HG03520 (cell line): Measurements from ENCODE around the gene ZNF277.
"Not testable (repeated sequence)": the region's sequence is repeated elsewhere in the genome, so short reads cannot be mapped to it uniquely, and the experiment has no call there.

Experiments
- ATAC-seq: cut with Tn5 transposase; IDR thresholded peaks from one replicate; pipeline ENCODE4 v1.9.1; 2021; ENCODE audit warnings: mild to moderate bottlenecking, moderate library complexity; ENCODE audit not compliant: unreplicated experiment

ZNF277 gene

DNA sequence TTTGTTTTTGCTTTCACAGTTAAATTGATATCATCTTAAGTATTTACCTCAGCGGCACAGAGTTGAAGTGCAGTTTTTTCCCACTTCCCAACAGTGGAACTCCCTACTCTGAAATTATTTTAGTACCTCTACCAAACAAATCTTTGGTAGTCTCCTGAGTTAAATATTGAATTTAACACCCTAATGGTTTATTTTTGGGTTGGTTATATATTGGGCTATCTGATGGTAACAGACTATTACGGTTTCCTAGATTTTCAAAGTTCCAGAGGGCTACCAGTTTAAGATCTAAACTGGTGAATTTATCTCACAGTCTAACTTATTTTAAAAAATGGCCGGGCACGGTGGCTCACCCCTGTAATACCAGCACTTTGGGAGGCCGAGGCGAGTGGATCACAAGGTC lies 1.3 kb downstream of the ZNF277 start:
- no peak for ATAC-seq

DNA sequence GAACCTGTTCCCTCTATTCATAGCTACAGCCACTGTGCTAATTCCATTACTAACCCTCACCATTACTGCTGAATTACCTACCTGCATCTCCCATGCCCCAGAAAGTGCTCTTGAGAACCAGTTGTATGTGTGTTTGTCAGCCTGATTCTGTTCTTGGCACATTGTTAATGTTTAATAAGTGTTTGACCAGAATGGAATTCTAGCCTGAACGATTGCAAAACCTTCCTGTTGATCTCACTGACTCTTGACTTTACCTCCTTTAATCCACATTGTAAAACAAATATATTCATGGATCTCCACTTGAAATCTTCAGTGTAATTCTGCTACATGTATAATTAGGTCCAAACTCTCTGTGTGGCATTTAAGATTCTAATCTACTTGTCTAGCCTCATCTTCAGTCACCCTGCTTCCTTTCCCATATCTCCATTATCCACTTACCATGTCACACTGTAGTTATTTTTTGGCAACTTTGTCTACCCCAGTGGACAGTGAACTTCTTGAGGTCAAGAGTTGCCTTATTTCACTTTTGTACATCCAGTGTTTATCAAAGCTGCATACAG lies 4.9 kb downstream of the ZNF277 start:
- ATAC-seq = no peak

DNA sequence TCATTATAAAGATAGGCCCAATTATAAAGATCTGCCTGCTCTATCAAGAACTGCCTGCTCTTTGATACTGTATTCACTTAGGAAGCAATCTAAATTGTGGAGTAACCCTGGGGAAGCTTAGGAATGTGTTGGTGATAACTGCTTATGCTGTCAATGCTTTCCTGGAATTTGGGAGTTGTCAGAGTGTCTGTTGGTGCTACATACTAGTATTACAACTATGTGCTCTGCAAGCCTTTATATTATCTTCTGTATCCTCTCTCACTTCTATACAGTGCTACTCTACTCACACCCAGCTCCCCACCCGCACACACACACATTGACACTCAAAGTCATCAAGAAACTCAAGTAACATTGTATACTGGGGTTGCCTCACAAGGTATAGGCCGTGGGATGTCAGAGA lies 6.1 kb downstream of the ZNF277 start:
- no peak for ATAC-seq

DNA sequence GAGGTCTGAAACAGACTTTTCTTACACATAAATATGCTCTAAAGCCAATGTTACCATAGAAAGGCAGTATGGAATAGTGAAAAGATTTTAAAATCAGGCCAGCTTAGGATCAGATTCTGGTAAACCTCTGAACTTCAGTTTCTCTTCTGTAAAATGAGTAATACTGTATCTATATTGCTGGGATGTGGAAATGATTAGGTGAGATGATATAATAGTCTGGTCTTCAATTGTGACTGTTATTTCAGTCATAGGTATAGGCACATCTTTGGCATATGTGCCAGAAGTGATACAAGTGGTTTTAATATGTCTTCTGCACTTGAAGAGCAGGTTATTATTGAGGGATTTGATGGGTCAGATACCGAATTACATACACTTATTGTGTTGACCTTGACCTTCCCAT lies 7.2 kb downstream of the ZNF277 start:
- ATAC-seq = no peak

DNA sequence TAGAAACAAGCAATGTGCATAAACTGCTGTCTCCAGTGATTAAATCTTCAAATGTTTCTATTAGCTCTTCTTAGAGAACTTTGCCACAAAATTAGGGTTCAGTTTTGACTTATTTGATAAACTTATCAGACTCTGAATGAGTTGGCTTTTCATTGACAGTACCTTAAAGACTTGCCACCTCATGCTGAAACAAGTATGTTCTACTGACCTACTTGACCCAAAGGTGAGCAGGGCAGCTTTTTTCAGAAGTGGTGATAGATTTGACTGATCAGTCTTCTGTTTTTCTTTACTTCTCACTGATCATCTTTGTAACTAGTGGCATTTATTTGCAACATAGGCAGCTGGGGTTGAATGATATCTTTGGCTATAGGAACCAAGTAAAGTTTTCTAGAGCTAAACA lies 7.8 kb downstream of the ZNF277 start:
- no peak for ATAC-seq

- ATAC-seq = no peak
Measured at GRCh38 chr7:112214883-112215282, 8.4 kb downstream of the ZNF277 start.

GRCh38 chr7:112215787-112216186 lies 9.3 kb downstream of the ZNF277 start:
- no peak for ATAC-seq

GRCh38 chr7:112220877-112221434 lies 14.5 kb downstream of the ZNF277 start:
- ATAC-seq = no peak

GRCh38 chr7:112223310-112223709 lies 16.8 kb downstream of the ZNF277 start:
- no peak for ATAC-seq

- no peak for ATAC-seq
Measured at GRCh38 chr7:112224186-112224585, 17.7 kb downstream of the ZNF277 start.

DNA sequence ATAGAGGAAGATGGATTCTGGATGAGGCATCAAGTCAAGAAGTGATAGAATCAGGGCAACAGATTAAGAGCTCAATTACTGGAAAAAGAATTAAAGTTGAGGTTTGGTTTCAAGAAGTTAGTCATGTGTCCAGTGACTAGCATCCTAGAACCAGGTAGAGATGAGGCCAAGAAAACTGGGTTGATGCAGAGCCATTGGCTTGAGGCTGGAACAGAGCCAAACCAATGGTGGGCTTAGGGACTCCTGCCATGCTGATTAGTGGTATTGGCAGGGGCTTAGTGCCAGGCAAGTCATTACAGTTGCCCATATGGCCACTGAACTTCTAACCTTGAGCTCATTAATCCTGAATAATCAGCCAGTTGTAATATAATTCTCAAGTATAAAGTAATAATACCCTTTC lies 18.5 kb downstream of the ZNF277 start:
- no peak for ATAC-seq

DNA sequence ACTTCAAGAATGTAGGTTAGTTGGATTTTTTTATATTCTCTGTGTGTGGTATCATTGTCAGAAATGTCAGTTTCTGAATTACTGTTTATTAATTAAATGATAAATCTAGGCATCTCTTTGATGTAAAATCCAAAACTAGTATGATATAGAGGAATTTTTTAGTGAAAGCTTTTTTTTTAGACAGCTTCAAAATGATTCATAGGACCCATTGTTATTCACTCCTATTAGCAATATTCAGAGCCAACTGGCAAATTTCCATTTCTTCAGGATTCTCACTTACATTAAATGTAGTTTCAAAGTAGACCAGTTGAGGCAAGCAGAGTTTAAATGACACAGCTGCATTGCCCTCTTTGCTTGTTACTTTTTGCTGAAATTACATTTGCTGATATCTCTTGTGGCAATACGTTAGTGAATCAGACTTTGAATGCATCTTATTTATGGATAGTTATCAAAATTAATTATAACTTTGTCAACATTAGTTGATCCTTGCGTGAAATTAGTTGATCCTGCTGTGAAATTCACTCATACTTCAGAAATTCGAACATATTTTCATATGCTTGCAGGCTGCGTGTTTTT lies 20.3 kb downstream of the ZNF277 start:
- no peak for ATAC-seq

DNA sequence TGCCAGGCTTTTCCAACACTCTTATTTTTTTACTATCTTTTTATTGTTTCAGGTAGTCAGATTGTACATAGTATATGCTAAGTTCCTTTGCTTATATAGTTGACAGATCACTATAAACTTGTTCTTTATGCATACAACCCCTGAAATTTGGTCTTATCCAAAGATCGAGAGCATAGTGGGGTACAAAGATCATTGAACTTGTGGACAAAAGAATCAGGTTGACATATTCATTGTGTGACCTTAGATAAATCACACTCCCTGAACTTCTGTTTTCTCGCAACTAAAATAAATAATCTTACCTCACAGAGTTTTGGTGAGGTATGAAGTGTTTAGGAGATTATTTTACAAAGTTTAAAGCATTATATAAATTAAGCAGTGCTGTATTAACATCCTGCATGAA lies 22.1 kb downstream of the ZNF277 start:
- no peak for ATAC-seq

DNA sequence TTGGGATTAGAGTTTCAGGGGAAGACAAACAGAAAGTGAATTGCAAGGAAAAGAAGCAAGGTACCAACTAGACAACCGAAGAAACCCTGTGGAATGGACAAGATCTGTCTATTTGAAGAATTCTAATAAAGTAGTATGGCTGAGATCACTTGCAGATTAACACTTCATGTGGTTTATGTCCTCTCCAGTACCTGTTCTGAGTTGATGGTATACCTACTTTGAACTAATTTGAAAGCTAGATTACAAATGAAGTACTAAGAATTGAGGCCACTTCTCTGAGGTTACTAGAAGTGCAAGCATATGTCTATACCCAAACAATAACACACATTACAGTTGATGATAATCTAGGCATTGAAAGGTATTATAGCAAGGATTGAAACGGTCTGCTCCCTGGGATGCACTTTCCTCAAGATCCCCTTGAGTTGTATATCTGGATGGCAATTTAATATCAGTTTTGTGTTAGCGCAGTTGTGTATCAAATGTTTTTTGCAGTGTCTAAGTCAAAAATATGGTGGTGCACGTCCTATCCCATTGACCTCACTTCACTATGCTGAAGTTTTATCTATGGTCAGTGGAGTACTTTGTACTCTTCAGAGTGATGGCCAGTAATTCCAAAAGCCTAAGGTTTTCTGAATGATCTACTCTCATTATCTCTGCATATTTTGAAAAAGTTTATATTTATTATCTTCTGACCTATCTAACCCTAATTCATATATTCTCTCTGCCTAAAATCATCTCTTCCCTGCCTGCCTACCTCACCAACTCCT lies 25.9 kb downstream of the ZNF277 start:
- ATAC-seq = no peak

DNA sequence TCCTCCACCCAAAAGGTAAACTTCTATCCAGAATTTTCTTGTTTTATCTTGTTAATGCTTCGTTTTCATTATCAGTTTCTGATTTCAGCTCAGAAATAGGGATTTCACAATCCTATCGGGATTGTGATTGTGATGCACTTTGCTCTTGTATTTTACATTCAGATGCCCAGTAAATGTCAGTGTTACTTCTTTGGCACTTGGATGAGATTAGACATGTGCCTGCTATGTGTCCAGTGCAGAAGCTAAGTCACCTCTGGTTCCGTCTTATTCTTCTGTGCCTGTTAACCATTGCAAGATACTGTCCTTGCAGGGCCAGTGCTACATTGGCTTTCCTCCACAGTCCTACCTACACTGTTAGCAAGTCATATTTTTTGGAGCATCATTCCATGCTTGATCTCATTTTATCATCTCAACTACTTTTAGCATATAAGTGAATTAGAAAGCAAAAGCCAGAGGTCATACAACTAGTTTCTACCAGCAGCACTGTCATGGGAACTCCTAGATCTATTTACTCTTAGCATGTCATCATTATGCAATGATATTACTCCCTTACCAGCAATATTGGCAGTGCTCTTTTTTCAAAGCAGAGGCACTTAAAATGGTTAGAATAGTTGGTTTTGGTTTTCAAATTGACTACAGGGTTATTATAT lies 26.7 kb downstream of the ZNF277 start:
- ATAC-seq = no peak

GRCh38 chr7:112234147-112234546 lies 27.7 kb downstream of the ZNF277 start:
- no peak for ATAC-seq

DNA sequence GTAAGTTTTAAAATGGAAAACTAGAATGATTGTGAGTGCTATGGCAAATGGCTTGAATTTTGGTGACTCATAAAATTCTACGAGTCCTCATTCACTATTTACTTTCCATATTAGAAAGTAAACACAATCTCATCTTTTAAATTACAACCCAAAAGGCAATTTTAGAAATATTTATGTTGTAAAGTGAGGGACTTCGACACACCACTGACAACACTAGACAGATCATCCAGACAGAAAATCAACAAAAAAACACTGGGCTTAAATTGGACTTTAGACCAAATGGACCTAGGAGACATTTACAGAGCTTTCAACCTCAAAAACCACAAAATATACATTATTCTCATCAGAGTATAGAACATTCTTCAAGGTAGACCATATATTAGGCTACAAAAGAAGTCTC lies 30.1 kb downstream of the ZNF277 start:
- ATAC-seq = no peak

DNA sequence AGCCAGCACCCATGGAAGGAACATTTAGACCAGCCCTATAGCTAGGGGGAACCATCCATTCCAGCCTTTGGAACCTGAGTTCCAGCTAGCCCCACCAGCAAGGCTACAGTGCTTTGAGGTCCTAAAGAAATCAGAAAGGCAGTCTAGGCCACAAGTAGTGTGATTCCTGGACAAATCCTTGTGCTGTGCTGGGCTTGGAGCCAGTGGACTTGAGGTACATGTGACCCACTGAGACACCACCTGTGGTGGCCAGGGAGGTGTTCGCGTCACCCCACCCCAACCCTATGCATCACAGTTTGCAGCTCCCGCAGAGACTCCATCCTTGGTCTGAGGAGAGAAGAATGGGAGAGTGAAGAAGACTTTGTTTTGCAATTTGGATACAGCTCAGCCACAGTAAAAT lies 31.8 kb downstream of the ZNF277 start:
- no peak for ATAC-seq

- no peak for ATAC-seq
Measured at GRCh38 chr7:112238852-112239610, 32.5 kb downstream of the ZNF277 start.

- ATAC-seq = no peak
Measured at GRCh38 chr7:112248598-112248997, 42.1 kb downstream of the ZNF277 start.

GRCh38 chr7:112249967-112250366 lies 43.5 kb downstream of the ZNF277 start:
- ATAC-seq = not testable (repeated sequence)
